HepG2 (cell line): ENCODE results near the gene WBP1. TPM values are rescaled to one million over a fixed set of nuclear protein-coding genes. Genes with fewer than 3 reads are reported as not detected.

Experiments used
- ARID2 ChIP-seq: sonication (generic); formaldehyde crosslinking; IDR thresholded peaks from 2 replicates; pipeline ENCODE4 v1.8.1; 2022; ENCODE audit warnings: mild to moderate bottlenecking, missing genetic modification reagents, borderline replicate concordance
- BRD4 ChIP-seq: sonication (generic); formaldehyde crosslinking; IDR thresholded peaks from 2 replicates; pipeline ENCODE4 v1.4.0; 2020; ENCODE audit warnings: missing genetic modification reagents
- E2F1 ChIP-seq: sonication (generic); formaldehyde crosslinking; IDR thresholded peaks from 2 replicates; pipeline ENCODE4 v1.5.0; 2020; ENCODE audit warnings: missing genetic modification reagents
- ERF ChIP-seq: IDR thresholded peaks from 2 replicates; pipeline ENCODE4 v1.6.1; 2018; ENCODE audit warnings: missing biosample characterization, missing genetic modification reagents
- FOXA3 ChIP-seq: IDR thresholded peaks from 2 replicates; pipeline ENCODE4 v1.6.1; 2016; ENCODE audit warnings: missing genetic modification reagents, missing compliant biosample characterization
- FOXK1 ChIP-seq: sonication (generic); formaldehyde crosslinking; IDR thresholded peaks from 2 replicates; pipeline ENCODE4 v1.4.0; 2020; ENCODE audit warnings: low read depth, missing genetic modification reagents, borderline replicate concordance
- JARID2 ChIP-seq: sonication (generic); formaldehyde crosslinking; IDR thresholded peaks from 2 replicates; pipeline ENCODE4 v1.8.1; 2023; ENCODE audit warnings: missing genetic modification reagents, inconsistent platforms; ENCODE audit not compliant: insufficient replicate concordance
- MTF2 ChIP-seq: sonication (generic); formaldehyde crosslinking; IDR thresholded peaks from 2 replicates; pipeline ENCODE4 v1.5.0; 2020; ENCODE audit warnings: missing genetic modification reagents, borderline replicate concordance
- NFIB ChIP-seq: sonication (generic); formaldehyde crosslinking; IDR thresholded peaks from 2 replicates; pipeline ENCODE4 v1.9.0; 2021; ENCODE audit warnings: missing genetic modification reagents, mild to moderate bottlenecking, borderline replicate concordance
- PATZ1 ChIP-seq: sonication (generic); formaldehyde crosslinking; IDR thresholded peaks from 2 replicates; pipeline ENCODE4 v1.4.0; 2020; ENCODE audit warnings: missing genetic modification reagents
- PHF5A ChIP-seq: IDR thresholded peaks from one replicate; pipeline ENCODE4 v1.6.1; 2018; ENCODE audit warnings: low read depth, missing genetic modification reagents; ENCODE audit not compliant: unreplicated experiment
- TCF7L2 ChIP-seq: IDR thresholded peaks from 2 replicates; pipeline ENCODE4 v1.6.1; 2011; ENCODE audit warnings: mild to moderate bottlenecking, low read depth, low read length, moderate library complexity
- TERF1 ChIP-seq: sonication (generic); formaldehyde crosslinking; IDR thresholded peaks from 2 replicates; pipeline ENCODE4 v1.8.0; 2022; ENCODE audit warnings: mild to moderate bottlenecking, missing genetic modification reagents, moderate library complexity
- ZFP1 ChIP-seq: IDR thresholded peaks from 2 replicates; pipeline ENCODE4 v1.6.1; 2016
- ZFP90 ChIP-seq: sonication (generic); formaldehyde crosslinking; IDR thresholded peaks from 2 replicates; pipeline ENCODE4 v1.8.0; 2022; ENCODE audit warnings: missing genetic modification reagents, mild to moderate bottlenecking, inconsistent platforms, borderline replicate concordance
- ZKSCAN1 ChIP-seq: fragments of 150-350 bp; IDR thresholded peaks from 2 replicates; pipeline ENCODE4 v1.6.1; 2014; ENCODE audit warnings: low read length
- ZNF281 ChIP-seq: sonication (generic); formaldehyde crosslinking; IDR thresholded peaks from 2 replicates; pipeline ENCODE4 v1.4.0; 2020; ENCODE audit warnings: missing genetic modification reagents, borderline replicate concordance
- ZNF414 ChIP-seq: sonication (generic); formaldehyde crosslinking; IDR thresholded peaks from 2 replicates; pipeline ENCODE4 v1.5.0; 2020; ENCODE audit warnings: missing genetic modification reagents
- ZNF563 ChIP-seq: sonication (generic); formaldehyde crosslinking; IDR thresholded peaks from 2 replicates; pipeline ENCODE4 v1.8.0; 2022; ENCODE audit warnings: mild to moderate bottlenecking, moderate library complexity, missing genetic modification reagents
- ZNF572 ChIP-seq: sonication (generic); formaldehyde crosslinking; IDR thresholded peaks from 2 replicates; pipeline ENCODE4 v1.5.1; 2020; ENCODE audit warnings: mild to moderate bottlenecking, missing genetic modification reagents
- ZSCAN9 ChIP-seq: IDR thresholded peaks from 2 replicates; pipeline ENCODE4 v1.6.1; 2016; ENCODE audit warnings: borderline replicate concordance
- polyA plus RNA-seq, 8 experiments: library from polyadenylated mRNA; depleted of rRNA in 3 of 8; stranded (reverse) in 7 of 8; unstranded in 1 of 8; fragments of >200 nt; fragmentation: Illumina TruSeq in 4 of 8; extraction: Trizol in 4 of 8; gene quantifications; 2 replicates each; pipeline versions ENCODE4 v1.2.1 to v1.2.3, GENCODE V29; 2011 to 2016; ENCODE audit warnings: low read depth in 4 of 8, missing spikeins in 1 of 8, mixed read lengths in 1 of 8; ENCODE audit not compliant: insufficient read depth in 1 of 8
- total RNA-seq, 5 experiments: library from RNA; depleted of rRNA; stranded (reverse); fragments of >200 nt; fragmentation: Illumina TruSeq; extraction: Trizol; gene quantifications; 2 replicates each; pipeline ENCODE4 v1.2.3, GENCODE V29; 2016; ENCODE audit warnings: low read depth in 1 of 5

WBP1 gene
- total and polyA plus RNA-seq, 2 of the 13 experiments (the other 11 are each of a cell fraction or from before 2014, with no cell fraction given) = 38.8 to 85.7 TPM

- TF ChIP-seq NFIB (CRISPR knock-in tag) (no peak), PHF5A (CRISPR knock-in tag) (peak; percentile 100), ZKSCAN1 (no peak), TCF7L2 (no peak), FOXK1 (CRISPR knock-in tag) (peak; percentile 86; the same call in 1 of the 2 replicates), ZFP90 (CRISPR knock-in tag) (peak; percentile 95), ZNF414 (CRISPR knock-in tag) (peak; percentile 98), ZFP1 (CRISPR knock-in tag) (0 out of 2 replicates have a peak, but pooled peaks have one; percentile 43), ARID2 (CRISPR knock-in tag) (peak; percentile 94), E2F1 (CRISPR knock-in tag) (0 out of 2 replicates have a peak, but pooled peaks have one; percentile 66), FOXA3 (CRISPR knock-in tag) (peak; percentile 70; the same call in 1 of the 2 replicates), ZNF572 (CRISPR knock-in tag) (peak; percentile 99), ZNF563 (peak; percentile 60), ERF (CRISPR knock-in tag) (peak; percentile 98; the same call in 1 of the 2 replicates), BRD4 (CRISPR knock-in tag) (peak; percentile 97), ZNF281 (CRISPR knock-in tag) (no peak; the same call in 1 of the 2 replicates), ZSCAN9 (CRISPR knock-in tag) (peak; percentile 89), PATZ1 (CRISPR knock-in tag) (peak; percentile 56; the same call in 1 of the 2 replicates), MTF2 (CRISPR knock-in tag) (peak; percentile 95), TERF1 (peak; percentile 76; the same call in 1 of the 2 replicates), JARID2 (peak; percentile 44)
Measured at GRCh38 chr2:74472086-74472944, 14.1 kb downstream of the WBP1 start, which contains the start of gene MRPL53 (continued).
